ENCODE measurements around the gene CLASRP. TPM values are rescaled to one million over a fixed set of nuclear protein-coding genes. Genes with fewer than 3 reads are reported as not detected.

The CLASRP gene
- total RNA-seq, 1 donor from 2014 or later = 133 TPM

DNA sequence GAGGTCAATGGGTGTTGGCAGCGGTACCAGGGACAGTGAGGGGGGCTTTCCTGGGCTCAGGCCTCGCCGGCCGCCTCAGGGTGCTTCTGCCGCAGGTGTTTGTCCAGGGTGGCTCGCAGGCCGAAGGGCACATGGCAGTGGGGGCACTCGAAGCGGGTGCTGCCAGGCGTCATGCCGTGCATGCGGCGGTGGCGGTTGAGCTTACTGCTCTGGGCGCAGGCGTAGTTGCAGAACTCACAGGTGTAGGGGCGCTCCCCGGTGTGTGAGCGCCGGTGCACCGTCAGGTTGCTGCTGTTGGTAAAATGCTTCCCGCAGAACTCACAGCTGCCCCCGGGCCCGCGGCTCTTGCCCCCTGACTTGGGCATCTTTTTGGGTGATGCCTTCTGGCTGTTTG is 32.7 kb downstream of the CLASRP start:
- no peak overlapping the region for H3K4me3 Mint-ChIP-seq
- peaks cover 1% of the 10 kb centered on the region for H3K4me1 Mint-ChIP-seq
- peaks cover 7% of the 10 kb centered on the region for H3K36me3 Mint-ChIP-seq
- H3K9me3 Mint-ChIP-seq = no peaks in the 10 kb centered on the region
- TF ChIP-seq, protein P1, sequence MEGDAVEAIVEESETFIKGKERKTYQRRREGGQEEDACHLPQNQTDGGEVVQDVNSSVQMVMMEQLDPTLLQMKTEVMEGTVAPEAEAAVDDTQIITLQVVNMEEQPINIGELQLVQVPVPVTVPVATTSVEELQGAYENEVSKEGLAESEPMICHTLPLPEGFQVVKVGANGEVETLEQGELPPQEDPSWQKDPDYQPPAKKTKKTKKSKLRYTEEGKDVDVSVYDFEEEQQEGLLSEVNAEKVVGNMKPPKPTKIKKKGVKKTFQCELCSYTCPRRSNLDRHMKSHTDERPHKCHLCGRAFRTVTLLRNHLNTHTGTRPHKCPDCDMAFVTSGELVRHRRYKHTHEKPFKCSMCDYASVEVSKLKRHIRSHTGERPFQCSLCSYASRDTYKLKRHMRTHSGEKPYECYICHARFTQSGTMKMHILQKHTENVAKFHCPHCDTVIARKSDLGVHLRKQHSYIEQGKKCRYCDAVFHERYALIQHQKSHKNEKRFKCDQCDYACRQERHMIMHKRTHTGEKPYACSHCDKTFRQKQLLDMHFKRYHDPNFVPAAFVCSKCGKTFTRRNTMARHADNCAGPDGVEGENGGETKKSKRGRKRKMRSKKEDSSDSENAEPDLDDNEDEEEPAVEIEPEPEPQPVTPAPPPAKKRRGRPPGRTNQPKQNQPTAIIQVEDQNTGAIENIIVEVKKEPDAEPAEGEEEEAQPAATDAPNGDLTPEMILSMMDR (IDR thresholded peaks at IDR 0.05; ENCODE audit: unreplicated experiment) = no peak
- no peak for DNase-seq (ENCODE audit: low spot score in 2 of 2, unreplicated experiment in 2 of 2)
- no peak overlapping the region for H3K27ac Mint-ChIP-seq
- H3K27me3 Mint-ChIP-seq (ENCODE audit: low read depth) = peaks cover 12% of the 10 kb centered on the region

DNA sequence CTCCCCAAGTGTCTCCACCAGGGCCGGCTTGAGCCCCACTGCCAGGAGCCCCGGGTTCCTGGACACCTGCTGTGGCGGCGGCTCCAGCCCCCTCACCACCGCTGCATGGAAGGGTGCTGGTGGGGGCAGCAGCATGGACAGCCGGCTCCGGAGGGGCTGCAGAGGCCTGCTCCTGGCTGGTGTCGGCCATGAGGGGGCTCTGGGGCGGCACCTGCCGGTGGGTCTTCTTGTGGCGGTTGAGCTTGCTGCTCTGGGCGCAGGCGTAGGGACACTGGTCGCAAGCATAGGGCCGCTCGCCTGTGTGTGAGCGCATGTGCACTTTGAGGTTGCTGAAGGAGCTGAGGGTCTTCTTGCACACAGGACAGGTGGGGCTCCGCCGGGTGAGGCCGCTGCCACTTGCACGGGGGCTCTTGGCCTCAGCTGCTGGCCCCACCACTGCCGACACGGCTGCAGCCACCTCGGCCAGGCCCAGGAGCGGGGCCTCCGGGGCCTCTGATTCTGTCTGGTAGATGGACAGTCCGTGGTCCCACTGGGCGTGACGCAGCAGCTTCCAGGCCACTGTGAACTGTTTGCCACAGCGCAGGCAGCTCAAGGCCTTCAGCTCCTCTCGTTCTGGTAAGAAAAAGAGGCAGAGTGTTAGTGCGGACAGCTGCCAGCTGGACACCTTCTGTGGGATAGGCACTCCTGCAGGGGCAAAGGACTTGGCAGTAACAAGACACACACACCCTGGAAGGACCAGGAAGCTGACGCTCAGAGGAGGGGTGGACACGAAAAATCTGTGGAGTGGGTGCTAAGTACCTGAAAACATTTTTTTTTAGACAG is 33.3 kb downstream of the CLASRP start:
- H3K4me3 Mint-ChIP-seq = no peak overlapping the region
- H3K27ac Mint-ChIP-seq = no peak overlapping the region
- H3K36me3 Mint-ChIP-seq = peaks cover 7% of the 10 kb centered on the region
- H3K4me1 Mint-ChIP-seq = peaks cover 6% of the 10 kb centered on the region
- no peak for DNase-seq (ENCODE audit: low spot score in 2 of 2, unreplicated experiment in 2 of 2)
- no peaks in the 10 kb centered on the region for H3K9me3 Mint-ChIP-seq
- TF ChIP-seq, protein P1 (IDR thresholded peaks at IDR 0.05; ENCODE audit: unreplicated experiment) = no peak
- peaks cover 19% of the 10 kb centered on the region for H3K27me3 Mint-ChIP-seq (ENCODE audit: low read depth)

DNA sequence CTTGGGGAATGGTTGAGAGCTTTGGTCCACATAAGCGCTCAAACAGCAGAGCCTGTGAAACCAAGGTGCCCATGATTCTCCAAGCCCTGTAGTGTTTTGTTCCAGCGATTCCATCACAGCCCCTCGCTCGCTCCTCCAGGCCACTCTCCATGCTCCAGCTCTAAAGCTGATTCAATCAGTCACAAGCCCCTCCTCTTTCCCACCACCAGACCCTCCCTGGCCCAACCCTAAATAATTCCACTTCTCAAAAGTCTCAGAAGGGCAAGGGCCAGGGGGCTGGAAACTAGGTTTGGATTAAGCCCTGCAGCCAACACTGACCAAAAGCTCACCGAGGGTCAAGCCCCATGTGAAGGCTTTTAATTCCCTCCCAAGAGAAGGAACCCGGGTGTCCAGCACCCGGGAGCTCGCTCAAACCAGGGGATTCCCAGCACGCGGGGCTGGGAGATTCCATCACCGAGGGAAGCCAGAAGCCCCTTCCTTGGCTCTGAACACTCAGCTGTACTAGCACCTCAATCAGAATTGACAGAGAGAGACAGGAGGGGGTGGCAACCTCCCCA is 36.0 kb downstream of the CLASRP start:
- Mint-ChIP-seq H3K4me3 (peak overlapping the region; percentile 14), H3K27me3 (ENCODE audit: low read depth) (peaks cover 22% of the 10 kb centered on the region), H3K4me1 (peaks cover 11% of the 10 kb centered on the region), H3K9me3 (no peaks in the 10 kb centered on the region), H3K36me3 (peaks cover 2% of the 10 kb centered on the region), H3K27ac (no peak overlapping the region)
- DNase-seq (ENCODE audit: low spot score in 2 of 2, unreplicated experiment in 2 of 2) = no peak
- TF ChIP-seq, protein P1 (IDR thresholded peaks at IDR 0.05; ENCODE audit: unreplicated experiment) = no peak

DNA sequence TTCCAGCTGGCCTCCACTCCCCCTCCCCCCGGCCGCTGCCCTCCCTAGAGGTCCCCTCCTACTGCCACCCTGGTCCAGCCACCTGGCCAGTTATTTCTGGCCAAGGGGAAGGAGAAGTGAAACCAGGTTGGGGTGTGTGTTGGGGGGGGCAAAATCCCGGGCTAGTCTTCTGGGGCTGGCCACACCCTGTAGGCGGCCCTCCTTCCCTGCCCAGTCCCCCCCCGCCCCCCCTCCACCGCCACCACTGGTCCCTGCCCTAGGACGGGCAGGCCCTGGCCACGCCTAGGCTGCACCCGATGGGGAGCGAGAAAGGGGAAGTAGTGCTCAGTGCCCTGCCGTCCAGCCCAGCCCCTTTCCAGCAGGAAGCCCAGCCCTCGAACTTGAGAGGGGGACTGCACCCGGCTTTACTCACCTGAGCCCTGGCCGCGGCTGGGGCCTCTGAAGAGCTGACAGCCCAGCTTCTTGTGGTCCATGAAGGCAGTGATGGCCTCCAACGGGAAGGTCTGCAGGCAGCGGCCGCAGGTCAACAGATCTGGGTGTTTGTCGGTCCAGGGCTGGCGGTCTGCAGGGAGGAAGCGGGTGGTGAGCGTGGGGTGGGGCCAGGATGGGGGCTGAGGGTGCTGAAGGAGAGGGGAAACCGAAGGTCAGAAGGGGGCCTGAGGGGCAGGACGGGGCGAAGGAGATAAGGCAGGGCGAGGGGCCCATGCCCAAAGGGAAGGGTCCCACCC is 36.6 kb downstream of the CLASRP start:
- Mint-ChIP-seq H3K9me3 (no peaks in the 10 kb centered on the region), H3K27ac (no peak overlapping the region), H3K27me3 (ENCODE audit: low read depth) (peaks cover 22% of the 10 kb centered on the region), H3K4me3 (peak overlapping the region; percentile 54), H3K36me3 (peaks cover 2% of the 10 kb centered on the region), H3K4me1 (peaks cover 17% of the 10 kb centered on the region)
- TF ChIP-seq, protein P1 (IDR thresholded peaks at IDR 0.05; ENCODE audit: unreplicated experiment) = no peak
- DNase-seq (ENCODE audit: low spot score in 2 of 2, unreplicated experiment in 2 of 2) = no peak

DNA sequence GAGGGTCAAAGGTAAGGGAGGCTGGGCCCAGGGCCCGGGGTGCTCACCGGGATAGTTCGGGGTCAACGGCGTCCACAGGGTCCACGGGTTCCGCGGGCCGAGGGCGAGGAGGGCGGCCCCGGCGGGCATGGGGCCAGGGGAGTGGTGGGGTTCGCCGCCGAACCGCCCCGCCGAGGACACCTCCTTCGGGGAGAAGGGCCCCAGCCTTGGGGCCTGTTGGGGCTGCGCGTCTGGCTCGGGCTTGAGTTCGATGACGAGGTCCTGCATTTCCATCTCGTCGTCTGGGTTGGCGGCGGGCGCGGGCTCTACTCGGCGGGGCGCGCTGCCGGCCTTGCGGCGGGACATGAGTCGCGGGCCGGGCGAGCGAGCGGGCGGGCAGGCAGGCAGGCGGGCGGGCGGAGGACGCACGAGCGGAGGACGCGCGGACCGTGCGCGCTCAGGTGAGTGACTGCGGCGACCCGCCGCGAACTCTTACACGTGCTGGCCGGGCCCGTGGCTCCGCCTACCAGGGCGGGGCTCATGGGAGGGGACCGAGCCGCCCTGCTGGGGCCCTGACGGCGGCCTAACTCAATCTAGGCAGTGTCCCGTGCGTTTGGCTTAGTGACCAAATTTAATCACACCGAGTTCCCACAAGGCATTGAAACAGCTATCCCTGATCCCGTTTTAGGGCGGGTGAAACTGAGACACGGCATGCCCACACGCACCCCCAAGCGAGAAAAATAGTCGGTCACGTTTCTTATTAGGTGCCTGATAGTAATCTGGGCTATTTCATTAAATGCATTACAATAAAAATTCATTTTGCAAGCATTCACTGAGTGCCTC is 37.4 kb downstream of the CLASRP start, which contains the start of gene ZNF296:
Gene ZNF296, minus strand, starts transcription at position 450 of the 822 bp plus-strand sequence. Its CDS starts 105 bp downstream, at position 345.
- H3K4me1 Mint-ChIP-seq = peaks cover 20% of the 10 kb centered on the region
- no peak within 1 kb of the TSS for H3K27ac Mint-ChIP-seq
- peak in 1 of 2 experiments; percentile 59 for DNase-seq (ENCODE audit: low spot score in 2 of 2, unreplicated experiment in 2 of 2)
- no peaks in the 10 kb centered on the region for H3K9me3 Mint-ChIP-seq
- peaks cover 22% of the 10 kb centered on the region for H3K27me3 Mint-ChIP-seq (ENCODE audit: low read depth)
- TF ChIP-seq, protein P1 (IDR thresholded peaks at IDR 0.05; ENCODE audit: unreplicated experiment) = no peak
- peak within 1 kb of the TSS; percentile 54 for H3K4me3 Mint-ChIP-seq
- H3K36me3 Mint-ChIP-seq = no peaks in the 10 kb centered on the region

All from mesothelial cell of epicardium (in vitro differentiated cells).